ENCODE data around the gene LOXL3. TPM values are rescaled to one million over a fixed set of nuclear protein-coding genes. Genes with fewer than 3 reads are reported as not detected.

The LOXL3 gene
- total RNA-seq, 2 experiments from 2014 or later, result 0.25 TPM; not detected in 1

- peaks cover 29% of the 10 kb centered on the region for H3K4me1 ChIP-seq (ENCODE audit: insufficient read depth, low read length)
- H3K36me3 Mint-ChIP-seq (ENCODE audit: low read depth), result peaks cover 22% of the 10 kb centered on the region
- H3K27ac Mint-ChIP-seq, result no peak overlapping the region
- H3K9me3 Mint-ChIP-seq, result no peaks in the 10 kb centered on the region
- TF ChIP-seq CTCF (IDR thresholded peaks at IDR 0.05), result no peak
- H3K27me3 Mint-ChIP-seq, result peaks cover 45% of the 10 kb centered on the region
- DNase-seq (no peak), ATAC-seq (ENCODE audit: poor library complexity) (no peak)
- H3K4me3 Mint-ChIP-seq, result peak overlapping the region; percentile 54
- H3K27me3 ChIP-seq (ENCODE audit: control insufficient read depth in 1 of 2, insufficient read depth in 2 of 2, low read length in 2 of 2), result peaks cover 31 to 45% of the 10 kb centered on the region in 2 experiments
- H3K4me1 Mint-ChIP-seq (ENCODE audit: low read depth), result peaks cover 38% of the 10 kb centered on the region
- POLR2A ChIA-PET, result interaction anchor here (0.8 to 4.5 kb wide), 4 partner anchors 10 to 39 kb away, joined by 3 to 21 read pairs (median 5); partner anchors contain the start of genes CCDC142, PCGF1, TTC31 and WBP1
- H3K4me3 ChIP-seq (ENCODE audit: low read length), result peak overlapping the region; percentile 64
- peaks cover 0 to 22% of the 10 kb centered on the region in 2 experiments for H3K9me3 ChIP-seq (ENCODE audit: control insufficient read depth in 1 of 2, insufficient read depth in 1 of 2, low read length in 2 of 2)
- CTCF ChIA-PET, result interaction anchor here (1.1 kb wide), 1 partner anchor 13 kb away, joined by 3 read pairs; no protein-coding TSS in a partner anchor
- H3K36me3 ChIP-seq (ENCODE audit: insufficient read depth, low read length), result peaks cover 19% of the 10 kb centered on the region
- intact Hi-C loops (cut with DNase I, micrococcal nuclease), result no loop called here
- H3K27ac ChIP-seq (ENCODE audit: low read depth in 1 of 2, low read length in 2 of 2), result no peak overlapping the region
Observed at GRCh38 chr2:74496997-74497776, 56.6 kb downstream of the LOXL3 start.

- no peak for TF ChIP-seq CTCF (IDR thresholded peaks at IDR 0.05)
- H3K27me3 Mint-ChIP-seq, result peaks cover 28% of the 10 kb centered on the region
- no peak overlapping the region for H3K27ac ChIP-seq (ENCODE audit: low read depth in 1 of 2, low read length in 2 of 2)
- ATAC-seq (ENCODE audit: poor library complexity) (no peak), DNase-seq (no peak)
- H3K36me3 ChIP-seq (ENCODE audit: insufficient read depth, low read length), result peaks cover 36% of the 10 kb centered on the region
- peaks cover 28% of the 10 kb centered on the region for H3K4me1 ChIP-seq (ENCODE audit: insufficient read depth, low read length)
- no peak overlapping the region for H3K4me3 Mint-ChIP-seq
- CTCF ChIA-PET, result no interaction called here
- no peaks in the 10 kb centered on the region for H3K9me3 Mint-ChIP-seq
- no peak overlapping the region for H3K27ac Mint-ChIP-seq
- peaks cover 0 to 19% of the 10 kb centered on the region in 2 experiments for H3K9me3 ChIP-seq (ENCODE audit: control insufficient read depth in 1 of 2, insufficient read depth in 1 of 2, low read length in 2 of 2)
- intact Hi-C loops (cut with DNase I, micrococcal nuclease), result no loop called here
- peaks cover 28% of the 10 kb centered on the region for H3K4me1 Mint-ChIP-seq (ENCODE audit: low read depth)
- H3K36me3 Mint-ChIP-seq (ENCODE audit: low read depth), result peaks cover 40% of the 10 kb centered on the region
- POLR2A ChIA-PET, result no interaction called here
- H3K4me3 ChIP-seq (ENCODE audit: low read length), result no peak overlapping the region
- H3K27me3 ChIP-seq (ENCODE audit: control insufficient read depth in 1 of 2, insufficient read depth in 2 of 2, low read length in 2 of 2), result peaks cover 19 to 28% of the 10 kb centered on the region in 2 experiments
Observed at GRCh38 chr2:74495440-74495839, 58.3 kb downstream of the LOXL3 start.

- no peaks in the 10 kb centered on the region for H3K9me3 Mint-ChIP-seq
Observed at GRCh38 chr2:74493546-74493945, 60.2 kb downstream of the LOXL3 start.

More at GRCh38 chr2:74493546-74493945, 60.2 kb downstream of the LOXL3 start:
- ChIA-PET CTCF (no interaction called here), POLR2A (no interaction called here)
- Mint-ChIP-seq H3K27me3 (peaks cover 11% of the 10 kb centered on the region), H3K4me1 (ENCODE audit: low read depth) (peaks cover 12% of the 10 kb centered on the region), H3K27ac (no peak overlapping the region), H3K36me3 (ENCODE audit: low read depth) (peaks cover 54% of the 10 kb centered on the region), H3K4me3 (no peak overlapping the region)
- TF ChIP-seq CTCF (IDR thresholded peaks at IDR 0.05), result no peak
- H3K27me3 ChIP-seq (ENCODE audit: control insufficient read depth in 1 of 2, insufficient read depth in 2 of 2, low read length in 2 of 2), result peaks cover 4 to 9% of the 10 kb centered on the region in 2 experiments
- H3K4me1 ChIP-seq (ENCODE audit: insufficient read depth, low read length), result peaks cover 12% of the 10 kb centered on the region
- H3K4me3 ChIP-seq (ENCODE audit: low read length), result no peak overlapping the region
- intact Hi-C loops (cut with DNase I, micrococcal nuclease), result no loop called here
- no peak for ATAC-seq (ENCODE audit: poor library complexity)
- peaks cover 0 to 10% of the 10 kb centered on the region in 2 experiments for H3K9me3 ChIP-seq (ENCODE audit: control insufficient read depth in 1 of 2, insufficient read depth in 1 of 2, low read length in 2 of 2)
- peaks cover 51% of the 10 kb centered on the region for H3K36me3 ChIP-seq (ENCODE audit: insufficient read depth, low read length)
- no peak overlapping the region for H3K27ac ChIP-seq (ENCODE audit: low read depth in 1 of 2, low read length in 2 of 2)
- DNase-seq, result no peak

All from CD4-positive, alpha-beta T cell (primary cell).